HG03558 (cell line): ENCODE results near the gene EIF4B.

Experiments used
- ATAC-seq: cut with Tn5 transposase; IDR thresholded peaks from one replicate; pipeline ENCODE4 v1.9.1; 2021; ENCODE audit warnings: moderate number of reproducible peaks; ENCODE audit not compliant: unreplicated experiment; ENCODE audit errors: extremely low read depth

EIF4B gene

DNA sequence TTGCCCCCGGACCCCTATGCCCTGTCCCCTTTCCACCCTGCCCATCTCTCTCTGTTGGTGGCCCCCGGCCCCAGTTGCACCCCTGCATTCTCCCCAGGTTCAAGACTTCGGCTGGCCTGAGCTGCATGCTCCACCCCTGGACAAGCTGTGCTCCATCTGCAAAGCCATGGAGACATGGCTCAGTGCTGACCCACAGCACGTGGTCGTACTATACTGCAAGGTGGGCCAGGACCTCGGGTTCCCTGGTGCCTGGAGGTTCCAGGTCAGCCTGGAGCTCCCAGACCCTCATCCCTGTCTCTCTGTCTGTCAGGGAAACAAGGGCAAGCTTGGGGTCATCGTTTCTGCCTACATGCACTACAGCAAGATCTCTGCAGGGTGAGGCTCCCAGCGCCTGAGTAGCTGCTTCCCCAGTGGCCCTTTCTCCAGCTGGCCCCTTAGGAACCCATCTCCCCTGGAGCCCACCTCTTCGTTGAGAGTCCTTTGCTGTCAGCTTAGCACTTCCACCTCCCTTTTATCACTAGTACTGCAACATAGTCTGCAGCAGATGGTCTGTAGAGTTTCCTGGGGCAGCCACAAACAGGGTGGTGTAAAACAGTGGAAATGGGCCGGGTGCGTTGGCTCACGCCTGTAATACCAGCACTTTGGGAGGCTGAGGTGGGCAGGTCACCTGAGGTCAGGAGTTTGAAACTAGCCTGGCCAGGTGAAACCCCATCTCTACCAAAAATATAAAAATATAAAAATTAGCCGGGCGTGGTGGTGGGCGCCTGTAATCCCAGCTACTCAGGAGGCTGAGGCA, 49.4 kb downstream of the EIF4B start:
- no peak for ATAC-seq

- no peak for ATAC-seq
Measured at GRCh38 chr12:53056296-53056695, 50.0 kb downstream of the EIF4B start.

- ATAC-seq: no peak
Measured at GRCh38 chr12:53056901-53057300, 50.6 kb downstream of the EIF4B start.

GRCh38 chr12:53057816-53058500, 51.7 kb downstream of the EIF4B start:
- no peak for ATAC-seq

DNA sequence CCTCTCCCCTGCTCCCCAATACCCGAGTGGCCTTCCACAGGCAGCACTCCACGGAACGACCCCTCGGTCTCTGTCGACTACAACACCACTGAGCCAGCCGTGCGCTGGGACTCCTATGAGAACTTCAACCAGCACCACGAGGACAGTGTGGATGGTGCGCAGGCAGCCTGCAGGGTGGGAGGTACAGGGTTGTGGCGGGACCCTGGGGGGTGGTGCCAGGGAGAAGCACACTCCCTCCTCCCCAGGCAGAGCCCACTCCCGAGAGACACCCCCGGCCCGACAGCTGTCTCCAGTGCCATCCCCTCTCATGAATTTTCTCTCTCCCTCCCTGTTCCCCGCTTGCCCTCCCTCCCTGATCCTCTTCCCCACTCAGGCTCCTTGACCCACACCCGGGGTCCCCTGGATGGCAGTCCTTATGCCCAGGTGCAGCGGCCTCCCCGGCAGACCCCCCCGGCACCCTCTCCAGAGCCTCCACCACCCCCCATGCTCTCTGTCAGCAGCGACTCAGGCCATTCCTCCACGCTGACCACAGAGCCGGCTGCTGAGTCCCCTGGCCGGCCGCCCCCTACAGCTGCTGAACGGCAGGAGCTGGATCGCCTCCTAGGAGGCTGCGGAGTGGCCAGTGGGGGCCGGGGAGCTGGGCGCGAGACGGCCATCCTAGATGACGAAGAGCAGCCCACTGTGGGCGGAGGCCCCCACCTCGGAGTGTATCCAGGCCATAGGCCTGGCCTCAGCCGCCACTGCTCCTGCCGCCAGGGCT, 52.6 kb downstream of the EIF4B start:
- no peak for ATAC-seq

- ATAC-seq: no peak
Measured at GRCh38 chr12:53059434-53060063, 53.3 kb downstream of the EIF4B start.

- no peak for ATAC-seq
Measured at GRCh38 chr12:53060064-53060720, 53.9 kb downstream of the EIF4B start.

DNA sequence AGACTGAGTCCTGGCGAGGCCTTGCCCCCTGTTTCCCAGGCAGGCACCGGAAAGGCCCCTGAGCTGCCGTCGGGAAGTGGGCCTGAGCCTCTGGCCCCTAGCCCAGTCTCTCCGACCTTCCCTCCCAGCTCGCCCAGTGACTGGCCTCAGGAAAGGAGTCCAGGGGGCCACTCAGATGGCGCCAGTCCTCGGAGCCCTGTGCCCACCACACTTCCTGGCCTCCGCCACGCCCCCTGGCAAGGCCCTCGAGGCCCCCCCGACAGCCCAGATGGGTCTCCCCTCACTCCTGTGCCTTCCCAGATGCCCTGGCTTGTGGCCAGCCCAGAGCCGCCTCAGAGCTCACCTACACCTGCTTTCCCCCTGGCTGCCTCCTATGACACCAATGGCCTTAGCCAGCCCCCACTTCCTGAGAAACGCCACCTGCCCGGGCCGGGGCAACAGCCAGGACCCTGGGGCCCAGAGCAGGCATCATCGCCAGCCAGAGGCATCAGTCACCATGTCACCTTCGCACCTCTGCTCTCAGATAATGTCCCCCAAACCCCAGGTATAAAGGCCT, 54.5 kb downstream of the EIF4B start:
- ATAC-seq: no peak

DNA sequence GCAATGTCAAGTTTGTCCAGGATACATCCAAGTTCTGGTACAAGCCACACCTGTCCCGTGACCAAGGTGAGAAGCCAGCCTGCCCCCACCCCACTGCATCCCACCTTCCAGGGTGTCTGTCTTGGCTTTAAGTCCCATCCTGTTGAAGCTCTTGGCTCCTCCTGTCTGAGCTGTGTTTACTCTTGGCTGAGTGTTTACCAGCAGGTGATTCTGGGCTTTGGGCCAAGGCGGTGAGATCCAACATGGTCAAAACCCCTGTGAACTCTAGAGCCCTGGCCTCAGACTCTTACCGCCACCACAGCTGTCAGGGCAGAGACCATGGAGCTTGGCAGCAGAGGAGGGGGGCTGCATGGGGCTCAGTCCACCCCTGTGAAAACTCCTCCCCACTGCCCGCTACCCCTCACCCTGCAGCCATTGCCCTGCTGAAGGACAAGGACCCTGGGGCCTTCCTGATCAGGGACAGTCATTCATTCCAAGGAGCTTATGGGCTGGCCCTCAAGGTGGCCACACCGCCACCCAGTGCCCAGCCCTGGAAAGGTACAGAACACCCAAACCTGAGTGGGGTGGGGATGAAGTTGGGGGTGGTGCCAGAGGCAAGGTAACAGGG, 55.3 kb downstream of the EIF4B start:
- ATAC-seq: no peak

- ATAC-seq: no peak
Measured at GRCh38 chr12:53062011-53062961, 56.0 kb downstream of the EIF4B start.

- no peak for ATAC-seq
Measured at GRCh38 chr12:53062977-53063707, 56.9 kb downstream of the EIF4B start.

- ATAC-seq: no peak
Measured at GRCh38 chr12:53063708-53064612, 57.7 kb downstream of the EIF4B start.

DNA sequence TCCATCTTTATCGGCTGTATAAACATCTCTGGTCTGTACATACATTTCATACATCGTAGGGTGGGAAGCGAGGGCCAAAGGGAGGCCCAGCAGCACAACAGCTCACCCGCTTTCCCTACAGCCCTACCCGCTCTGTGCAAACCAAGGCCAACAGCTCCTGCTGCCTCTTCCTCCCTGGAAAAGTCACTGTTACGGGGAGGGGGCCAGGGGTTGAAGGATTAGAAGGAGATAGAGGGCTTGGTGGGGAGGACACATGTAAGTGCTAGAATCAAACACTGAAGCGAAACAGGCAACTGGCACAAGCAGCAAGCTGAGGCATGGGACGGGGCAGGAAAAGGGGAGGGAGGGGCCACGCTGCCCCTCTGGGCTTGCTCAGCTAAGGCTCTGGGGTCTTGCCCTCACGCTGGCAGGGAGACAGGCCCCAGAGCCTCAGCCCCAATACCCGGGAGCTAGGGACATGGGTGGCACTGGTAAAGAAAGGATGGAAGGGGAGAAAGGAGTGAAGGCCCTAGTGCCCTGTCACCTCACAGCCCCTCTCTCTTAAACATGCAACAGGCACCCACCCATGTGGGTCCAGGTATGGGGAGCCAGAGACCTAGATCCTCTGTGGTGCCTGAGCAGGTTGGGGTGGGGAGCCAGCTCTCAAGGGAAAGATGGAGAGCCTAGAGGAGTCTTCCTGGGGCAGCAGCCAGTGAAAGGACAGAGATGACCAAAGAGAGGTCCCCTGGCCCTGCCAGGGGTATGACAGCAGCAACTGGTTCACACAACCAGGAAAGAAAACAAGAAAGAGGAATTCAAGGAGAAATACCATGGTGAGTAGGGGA, 58.6 kb downstream of the EIF4B start:
- no peak for ATAC-seq

DNA sequence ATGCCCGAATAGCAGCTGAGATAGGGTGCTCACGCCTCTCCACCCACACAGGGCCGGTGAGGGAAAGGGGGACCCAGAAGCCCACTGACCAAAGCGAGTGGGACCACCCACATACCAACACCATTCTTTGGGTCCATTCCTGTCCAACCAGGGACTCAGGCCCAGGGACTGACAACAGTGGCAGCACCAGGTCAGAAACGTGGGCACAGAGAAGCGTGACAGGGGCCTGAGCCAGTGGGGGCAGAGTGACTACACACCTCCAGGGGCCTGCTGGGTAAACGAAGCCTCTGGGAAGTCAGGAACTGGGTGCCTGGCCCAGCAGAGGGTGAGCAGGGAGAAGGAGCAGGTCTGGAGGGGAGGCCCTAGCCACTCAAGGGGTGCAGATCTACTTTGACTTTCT, 59.2 kb downstream of the EIF4B start:
- no peak for ATAC-seq

GRCh38 chr12:53065975-53066931, 60.0 kb downstream of the EIF4B start:
- ATAC-seq: no peak
